ENCODE results near the gene DENND1A.

DENND1A gene

GRCh38 chr9:123605286-123605685 is 324.6 kb downstream of the DENND1A start:
- CTCF ChIA-PET: interaction anchor here (1.0 to 2.2 kb wide), 3 partner anchors 10 to 15 kb away, joined by 3 to 9 read pairs (median 4); no protein-coding TSS in a partner anchor
- DNase-seq (ENCODE audit: extremely low spot score): no peak
- POLR2A ChIA-PET: no interaction called here
- no peak for TF ChIP-seq CTCF (IDR thresholded peaks at IDR 0.05; ENCODE audit: control extremely low read depth, extremely low read depth, low read depth, missing control alignments)

GRCh38 chr9:123604861-123605260 is 325.1 kb downstream of the DENND1A start:
- ChIA-PET CTCF (interaction anchor here (1.0 to 1.8 kb wide), 2 partner anchors 11 to 15 kb away, joined by 3 to 4 read pairs; no protein-coding TSS in a partner anchor), POLR2A (no interaction called here)
- DNase-seq (ENCODE audit: extremely low spot score): no peak
- TF ChIP-seq CTCF (IDR thresholded peaks at IDR 0.05; ENCODE audit: control extremely low read depth, extremely low read depth, low read depth, missing control alignments): no peak

DNA sequence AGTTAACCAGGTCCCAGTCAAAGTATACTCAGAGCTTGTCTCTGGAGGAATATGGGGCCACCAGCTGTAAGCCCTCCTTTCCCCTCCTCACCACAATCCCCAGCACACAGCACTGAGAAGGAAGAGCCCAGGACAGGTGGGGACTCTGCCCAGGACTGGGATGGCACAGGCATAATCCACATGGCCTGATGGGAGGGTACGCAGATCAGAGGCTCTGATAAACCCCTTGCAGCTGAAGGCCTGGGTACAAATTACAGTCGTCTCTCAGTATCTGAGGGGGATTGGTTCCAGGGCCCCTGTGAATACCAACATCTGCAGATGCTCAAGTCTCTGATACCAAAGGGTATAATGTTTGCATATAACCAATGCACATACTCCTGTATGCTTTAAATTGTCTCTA is 328.1 kb downstream of the DENND1A start:
- no peak for TF ChIP-seq CTCF (IDR thresholded peaks at IDR 0.05; ENCODE audit: control extremely low read depth, extremely low read depth, low read depth, missing control alignments)
- CTCF ChIA-PET: interaction anchor here (1.0 to 1.3 kb wide), 2 partner anchors 13 to 15 kb away, joined by 4 read pairs; no protein-coding TSS in a partner anchor
- POLR2A ChIA-PET: no interaction called here
- no peak for DNase-seq (ENCODE audit: extremely low spot score)

- no peak for TF ChIP-seq CTCF (IDR thresholded peaks at IDR 0.05; ENCODE audit: control extremely low read depth, extremely low read depth, low read depth, missing control alignments)
- POLR2A ChIA-PET: no interaction called here
- CTCF ChIA-PET: interaction anchor here (1.1 to 2.3 kb wide), 2 partner anchors 14 to 441 kb away, joined by 3 to 5 read pairs; no protein-coding TSS in a partner anchor
- no peak for DNase-seq (ENCODE audit: extremely low spot score)
These were observed 330.1 kb downstream of the DENND1A start for GRCh38 chr9:123599781-123600180.

DNA sequence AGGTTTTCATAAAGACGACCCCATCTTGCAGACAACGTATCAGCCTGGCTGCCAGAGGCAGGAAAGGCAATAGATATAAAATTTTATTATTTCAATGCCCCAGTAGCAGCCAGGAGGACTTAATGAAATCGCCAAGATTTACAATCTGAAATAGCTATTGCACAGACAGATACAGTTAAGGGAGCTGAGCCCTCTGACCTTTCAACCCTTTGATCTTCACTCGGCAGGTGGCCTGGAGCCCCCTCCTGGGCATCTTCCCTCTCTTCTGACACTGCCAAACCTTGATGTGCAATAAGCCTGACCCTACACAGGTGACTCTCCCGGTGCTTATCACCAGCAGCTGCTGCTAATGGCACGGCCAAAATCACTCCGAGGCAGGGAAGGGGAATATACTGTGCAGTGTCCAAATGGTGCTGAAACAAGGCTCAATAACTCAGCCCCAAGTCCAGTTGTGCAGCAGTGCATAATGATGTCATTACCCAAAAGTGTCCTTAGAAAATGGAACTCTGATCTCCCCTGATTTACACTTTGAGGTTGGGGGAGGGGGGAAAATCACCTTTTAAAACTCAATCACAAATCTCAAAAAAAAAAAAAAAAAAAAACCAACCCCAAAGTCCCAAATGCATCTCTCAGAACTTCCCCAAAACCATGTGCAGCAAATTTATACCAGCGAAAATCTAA is 331.9 kb downstream of the DENND1A start:
- POLR2A ChIA-PET: no interaction called here
- CTCF ChIA-PET: interaction anchor here (1.4 to 2.3 kb wide), 2 partner anchors 16 to 443 kb away, joined by 4 to 5 read pairs; no protein-coding TSS in a partner anchor
- TF ChIP-seq CTCF (IDR thresholded peaks at IDR 0.05; ENCODE audit: control extremely low read depth, extremely low read depth, low read depth, missing control alignments): no peak
- no peak for DNase-seq (ENCODE audit: extremely low spot score)

DNA sequence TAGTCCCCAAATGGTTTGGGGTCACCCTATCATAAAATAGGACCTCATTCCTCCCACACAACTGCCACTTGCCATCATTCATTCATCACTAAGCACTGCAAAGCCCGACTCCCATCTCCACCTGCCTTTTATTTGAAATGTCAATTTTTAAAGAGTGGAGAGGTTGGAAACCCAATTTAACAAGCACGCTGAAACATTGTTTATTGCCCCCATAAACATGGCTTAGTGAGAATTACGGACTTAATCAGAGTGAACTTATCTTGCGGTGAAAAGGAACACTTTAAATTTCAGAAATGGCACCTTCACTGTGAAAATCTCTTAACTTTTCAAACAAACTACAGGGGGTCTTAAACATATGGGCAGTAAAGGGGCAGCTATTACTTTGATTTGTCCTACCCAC is 332.9 kb downstream of the DENND1A start:
- no peak for DNase-seq (ENCODE audit: extremely low spot score)
- CTCF ChIA-PET: interaction anchor here (1.6 kb wide), 1 partner anchor 20 kb away, joined by 3 read pairs; no protein-coding TSS in a partner anchor
- TF ChIP-seq CTCF (IDR thresholded peaks at IDR 0.05; ENCODE audit: control extremely low read depth, extremely low read depth, low read depth, missing control alignments): no peak
- POLR2A ChIA-PET: no interaction called here

Data from GM10248 (cell line).